Endometrium (tissue), 2 donors: ENCODE results near the gene SLC12A8.

Source experiments
- FAIRE-seq: peaks from 2 replicates; lab custom pipeline; 2012; peaks lifted over from hg19 to GRCh38; lab: Jason Lieb, UNC
- donor health status: control.
- donor health status: control.

SLC12A8 gene

GRCh38 chr3:125073390-125073905 is 139.1 kb downstream of the SLC12A8 start:
- FAIRE-seq, result no peak

GRCh38 chr3:125072749-125073389 is 139.7 kb downstream of the SLC12A8 start:
- no peak for FAIRE-seq

GRCh38 chr3:125072301-125072700 is 140.2 kb downstream of the SLC12A8 start:
- no peak for FAIRE-seq

GRCh38 chr3:125069968-125070745 is 142.4 kb downstream of the SLC12A8 start:
- FAIRE-seq, result no peak

GRCh38 chr3:125069452-125069851 is 143.1 kb downstream of the SLC12A8 start:
- FAIRE-seq, result no peak

GRCh38 chr3:125068265-125068664 is 144.3 kb downstream of the SLC12A8 start:
- FAIRE-seq, result no peak

- no peak for FAIRE-seq
These were observed 145.3 kb downstream of the SLC12A8 start for GRCh38 chr3:125067225-125067624.

GRCh38 chr3:125062904-125063618 is 149.5 kb downstream of the SLC12A8 start:
- no peak for FAIRE-seq

- FAIRE-seq, result no peak
These were observed 150.9 kb downstream of the SLC12A8 start for GRCh38 chr3:125061646-125062045.

- no peak for FAIRE-seq
These were observed 151.4 kb downstream of the SLC12A8 start for GRCh38 chr3:125061170-125061569.

GRCh38 chr3:125059488-125060245 is 152.9 kb downstream of the SLC12A8 start:
- FAIRE-seq, result no peak

- no peak for FAIRE-seq
These were observed 153.6 kb downstream of the SLC12A8 start for GRCh38 chr3:125058959-125059358.

GRCh38 chr3:125058529-125058928 is 154.0 kb downstream of the SLC12A8 start:
- FAIRE-seq, result no peak

GRCh38 chr3:125057186-125057850 is 155.2 kb downstream of the SLC12A8 start:
- FAIRE-seq, result no peak

GRCh38 chr3:125055913-125056745 is 156.4 kb downstream of the SLC12A8 start, which contains the start of gene HEG1:
HEG1 (minus strand) TSS chr3:125055997; CDS start chr3:125055890, 107 bp downstream.
- FAIRE-seq, result no peak

- no peak for FAIRE-seq
These were observed 157.1 kb downstream of the SLC12A8 start for GRCh38 chr3:125055331-125055912.

- no peak for FAIRE-seq
These were observed 157.9 kb downstream of the SLC12A8 start for GRCh38 chr3:125054449-125055329.

GRCh38 chr3:125054062-125054448 is 158.5 kb downstream of the SLC12A8 start:
- no peak for FAIRE-seq

- no peak for FAIRE-seq
These were observed 159.2 kb downstream of the SLC12A8 start for GRCh38 chr3:125053304-125053699.
